ENCODE measurements around the gene CALR3.
"Not testable (repeated sequence)": the region's sequence is repeated elsewhere in the genome, so short reads cannot be mapped to it uniquely, and the experiment has no call there.

CALR3 gene

GRCh38 chr19:16524991-16525734 lies 29.2 kb upstream of the CALR3 start:
- DNase-seq (ENCODE audit: low read depth), result no peak

- DNase-seq (ENCODE audit: low read depth), result no peak
Observed at GRCh38 chr19:16522559-16523377, 26.8 kb upstream of the CALR3 start.

- DNase-seq (ENCODE audit: low read depth), result no peak
Observed at GRCh38 chr19:16521715-16522289, 25.8 kb upstream of the CALR3 start.

- DNase-seq (ENCODE audit: low read depth), result no peak
Observed at GRCh38 chr19:16520986-16521624, 25.1 kb upstream of the CALR3 start.

- DNase-seq (ENCODE audit: low read depth), result no peak
Observed at GRCh38 chr19:16520074-16520973, 24.4 kb upstream of the CALR3 start.

- no peak for DNase-seq (ENCODE audit: low read depth)
Observed at GRCh38 chr19:16519230-16519687, 23.3 kb upstream of the CALR3 start.

- DNase-seq (ENCODE audit: low read depth), result no peak
Observed at GRCh38 chr19:16518483-16519229, 22.7 kb upstream of the CALR3 start.

GRCh38 chr19:16518061-16518460 lies 22.1 kb upstream of the CALR3 start:
- no peak for DNase-seq (ENCODE audit: low read depth)

GRCh38 chr19:16516923-16517610 lies 21.1 kb upstream of the CALR3 start:
- no peak for DNase-seq (ENCODE audit: low read depth)

GRCh38 chr19:16516381-16516780 lies 20.4 kb upstream of the CALR3 start:
- DNase-seq (ENCODE audit: low read depth), result no peak

- no peak for DNase-seq (ENCODE audit: low read depth)
Observed at GRCh38 chr19:16514383-16515019, 18.5 kb upstream of the CALR3 start.

- not testable (repeated sequence) for DNase-seq (ENCODE audit: low read depth)
Observed at GRCh38 chr19:16512611-16513010, 16.6 kb upstream of the CALR3 start.

- DNase-seq (ENCODE audit: low read depth), result no peak
Observed at GRCh38 chr19:16509141-16510061, 13.4 kb upstream of the CALR3 start.

GRCh38 chr19:16508546-16508945 lies 12.6 kb upstream of the CALR3 start:
- no peak for DNase-seq (ENCODE audit: low read depth)

GRCh38 chr19:16506961-16507360 lies 11.0 kb upstream of the CALR3 start:
- DNase-seq (ENCODE audit: low read depth), result no peak

- DNase-seq (ENCODE audit: low read depth), result not testable (repeated sequence)
Observed at GRCh38 chr19:16506161-16506560, 10.2 kb upstream of the CALR3 start.

GRCh38 chr19:16504271-16504670 lies 8.3 kb upstream of the CALR3 start:
- DNase-seq (ENCODE audit: low read depth), result no peak

- DNase-seq (ENCODE audit: low read depth), result no peak
Observed at GRCh38 chr19:16497837-16498236, 1.9 kb upstream of the CALR3 start.
